ENCODE results near the gene SYMPK.
A peak's percentile ranks its signal among the peaks of the same experiment; 100 is the strongest.

SYMPK gene

DNA sequence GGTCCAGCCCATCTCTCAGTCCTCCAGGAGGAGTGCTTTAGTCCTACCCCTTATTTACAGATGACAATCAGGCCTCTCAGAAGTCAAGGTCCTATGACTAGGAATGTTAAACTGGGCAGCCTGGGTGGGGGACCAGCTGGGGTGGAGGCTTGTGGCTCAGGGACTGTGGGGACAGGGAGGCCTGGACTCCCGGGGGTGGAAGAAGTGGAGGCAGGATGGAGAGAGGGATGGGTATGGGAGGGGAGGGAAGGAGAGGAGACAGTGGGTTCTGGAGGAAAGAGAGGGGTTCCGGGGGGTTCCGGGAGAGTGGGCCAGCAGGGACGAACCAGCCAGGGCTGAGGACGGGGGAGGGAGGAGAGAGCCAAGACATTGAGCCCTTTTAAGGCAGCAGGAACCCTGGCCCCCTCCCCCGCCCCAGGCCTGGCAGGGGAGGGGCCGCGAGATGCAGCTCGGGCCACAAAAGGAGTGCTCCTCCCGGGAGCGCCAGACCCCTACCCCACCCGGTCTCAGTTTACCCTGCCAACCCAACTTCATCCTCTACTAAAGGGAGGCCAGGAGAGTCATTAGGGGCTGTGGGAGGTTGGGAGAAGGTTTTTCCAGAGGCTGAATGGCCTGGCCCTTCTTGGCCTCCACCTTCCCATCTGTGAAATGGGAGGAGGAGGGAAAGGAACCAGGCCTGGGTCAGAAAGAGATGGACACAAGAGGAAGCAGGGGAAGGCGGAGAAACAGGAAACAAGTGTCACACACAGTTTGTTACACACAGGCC lies 82.3 kb downstream of the SYMPK start:
- peak; percentile 48 to 54 for DNase-seq

DNA sequence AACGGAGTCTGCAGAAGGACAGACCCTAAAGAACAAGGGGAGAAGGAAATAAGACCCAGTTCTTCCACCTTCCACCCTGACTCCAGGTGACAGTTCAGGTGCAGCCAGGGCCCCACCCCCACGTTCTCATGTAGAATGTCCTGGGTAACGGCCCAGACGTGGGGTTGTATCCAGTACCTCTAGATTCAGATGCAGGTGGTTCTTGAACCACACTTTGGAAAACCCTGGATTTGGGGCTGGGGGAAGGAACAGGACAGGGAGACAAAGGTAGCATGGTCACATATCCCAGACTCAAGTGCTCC lies 82.8 kb downstream of the SYMPK start:
- DNase-seq: no peak

DNA sequence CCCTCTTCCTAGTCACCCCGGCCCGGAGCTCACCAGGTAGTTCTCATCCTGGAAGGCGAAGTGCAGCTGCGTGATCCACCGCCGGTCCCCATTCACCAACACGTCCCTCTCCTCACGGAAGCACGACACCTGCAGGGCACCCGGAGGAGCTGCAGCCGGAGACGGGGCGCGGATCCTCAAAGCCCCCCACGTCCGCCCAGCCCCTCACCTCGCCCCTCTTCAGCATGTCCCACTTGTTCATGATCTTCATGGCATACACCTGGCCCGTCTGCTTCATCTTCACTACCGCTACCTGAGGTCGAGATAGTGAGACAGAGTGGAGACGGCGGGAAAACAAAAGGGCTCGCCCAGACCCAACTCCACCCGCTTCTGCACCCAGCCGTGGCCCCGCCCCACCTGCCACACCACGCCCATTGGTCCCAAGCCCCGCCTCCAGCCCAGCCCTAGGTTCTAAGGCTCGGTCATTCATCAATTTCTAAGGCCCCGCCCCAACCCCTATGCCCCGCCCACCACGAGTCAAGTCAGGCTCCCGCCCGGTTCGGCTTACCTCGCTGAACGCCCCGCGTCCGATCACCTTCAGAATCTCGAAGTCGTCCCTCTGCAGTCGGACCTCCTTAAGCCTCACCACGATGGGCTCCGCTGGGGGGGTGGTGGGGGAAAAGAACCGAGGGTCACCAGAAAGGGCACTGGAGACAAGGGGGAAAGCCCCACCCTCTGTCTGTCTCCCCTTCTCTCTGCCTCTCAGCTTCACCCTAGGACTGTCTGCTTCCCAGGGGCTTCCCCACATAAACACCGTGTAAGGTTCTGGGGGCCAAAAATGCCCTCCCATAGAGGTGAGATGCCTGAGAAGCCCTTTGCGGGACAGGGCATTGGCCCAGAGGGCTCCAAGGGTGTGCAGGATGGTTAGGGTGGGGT lies 83.5 kb downstream of the SYMPK start:
- DNase-seq: peak; percentile 54

DNA sequence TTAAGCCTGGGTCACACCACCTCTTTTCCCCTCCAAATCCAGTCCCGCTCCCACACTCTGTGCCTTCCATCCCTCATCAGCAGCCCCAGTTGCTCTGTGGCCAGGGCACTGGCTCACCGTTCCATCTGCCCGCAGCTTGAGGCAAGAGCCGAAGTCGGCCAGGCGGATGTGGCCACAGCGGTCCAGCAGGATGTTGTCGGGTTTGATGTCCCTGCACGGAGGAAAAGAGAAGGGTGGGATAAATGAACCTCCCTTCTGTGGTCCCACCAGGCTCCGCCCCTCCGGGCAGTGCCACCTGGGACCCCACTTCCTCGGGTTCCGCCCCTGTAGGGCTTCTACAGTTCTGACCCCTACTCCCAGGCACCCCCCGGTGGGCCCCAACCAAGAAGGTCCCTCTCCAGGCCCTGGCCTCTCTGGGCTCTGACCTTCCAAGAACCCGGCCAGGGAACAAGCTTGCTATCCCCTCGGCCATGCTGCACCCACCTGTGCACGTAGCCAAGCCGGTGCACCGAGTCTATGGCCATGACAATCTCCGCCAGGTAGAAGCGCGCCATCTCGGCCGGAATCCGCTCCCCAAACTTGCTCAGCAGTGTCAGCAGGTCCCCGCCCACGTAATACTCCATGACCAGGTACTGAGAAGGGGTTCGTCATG lies 84.8 kb downstream of the SYMPK start:
- DNase-seq: no peak

DNA sequence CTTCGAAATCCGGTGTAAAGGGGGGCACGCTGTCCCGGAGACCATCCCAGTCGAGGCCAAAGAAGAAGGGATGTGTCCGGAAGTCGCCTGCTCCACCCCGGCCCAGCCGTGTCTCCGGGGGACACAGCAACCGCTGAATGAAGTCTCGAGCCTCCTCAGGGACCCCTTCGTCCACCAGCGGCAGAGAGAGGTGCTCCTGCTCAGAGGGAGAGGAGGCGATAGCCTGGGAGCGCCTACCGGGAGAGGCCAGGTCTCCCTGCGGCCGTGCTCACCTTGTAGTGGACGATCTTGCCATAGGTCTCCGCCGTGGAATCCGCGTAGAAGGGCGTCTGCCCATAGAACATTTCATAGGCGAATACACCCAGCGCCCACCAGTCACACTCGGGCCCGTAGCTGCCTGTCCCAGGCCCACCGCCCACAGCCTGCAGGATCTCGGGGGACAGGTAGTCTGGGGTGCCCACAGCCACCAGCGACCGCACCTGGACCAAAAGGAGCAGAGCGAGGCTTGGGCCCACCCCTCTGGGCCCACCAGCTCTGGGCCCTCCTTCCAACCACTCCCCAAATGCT lies 85.5 kb downstream of the SYMPK start:
- DNase-seq: no peak

DNA sequence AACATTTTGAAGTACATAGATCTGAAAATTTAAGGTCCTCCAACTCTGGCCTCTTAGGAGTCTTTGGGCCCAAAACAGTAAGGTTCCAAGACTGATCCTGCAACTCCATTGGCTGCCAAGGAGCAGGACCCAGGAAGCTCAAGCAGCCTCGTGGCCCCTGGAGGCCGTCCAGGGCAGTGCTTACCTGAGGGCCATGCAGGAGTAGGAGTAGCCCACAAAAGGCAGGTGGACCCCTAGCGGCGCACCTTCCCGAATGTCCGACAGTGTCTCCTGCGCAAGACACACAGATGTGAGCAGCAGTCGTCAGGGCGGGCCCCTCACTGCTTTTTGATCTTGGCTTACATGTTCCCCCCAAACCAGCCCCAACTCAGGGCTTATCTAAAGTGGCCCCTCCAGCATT lies 88.2 kb downstream of the SYMPK start:
- no peak for DNase-seq

DNA sequence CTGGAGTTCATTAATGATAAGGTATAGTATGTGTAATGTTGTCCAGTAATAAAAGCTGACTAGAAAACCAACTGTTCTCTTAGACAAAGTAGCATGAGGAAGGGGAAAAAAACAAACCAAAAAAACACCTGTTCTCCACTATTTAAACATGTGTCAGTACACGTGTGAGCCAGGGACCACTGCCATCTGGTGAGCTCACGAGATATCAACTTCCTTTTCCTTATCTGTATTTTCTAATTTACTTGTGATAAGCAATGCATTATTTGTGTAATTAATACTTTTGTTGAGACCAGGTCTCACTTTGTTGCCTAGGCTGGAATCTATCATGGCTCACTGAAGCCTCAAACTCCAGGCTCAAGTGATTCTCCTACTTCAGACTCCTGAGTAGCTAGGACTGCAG lies 89.6 kb downstream of the SYMPK start:
- no peak for DNase-seq

DNA sequence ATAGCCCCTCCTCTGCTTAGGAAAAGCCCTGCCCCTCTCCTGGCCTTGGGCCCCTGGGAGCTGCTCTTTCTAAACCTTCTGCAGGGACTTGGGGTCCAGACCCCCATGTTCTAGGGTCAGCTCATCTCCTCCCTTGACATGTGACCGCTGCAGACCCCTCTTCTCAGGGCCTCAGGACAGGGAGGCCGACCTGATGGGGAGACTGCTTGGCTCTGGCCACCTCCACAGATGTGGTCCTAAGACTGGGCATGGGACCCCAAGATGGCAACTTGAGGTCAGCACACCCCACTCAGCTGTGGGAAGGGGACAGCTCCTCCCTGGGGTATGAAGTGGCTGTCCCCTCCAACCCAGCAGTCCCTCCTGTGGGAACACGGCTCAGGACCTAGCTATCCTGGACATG lies 90.0 kb downstream of the SYMPK start:
- DNase-seq: no peak

DNA sequence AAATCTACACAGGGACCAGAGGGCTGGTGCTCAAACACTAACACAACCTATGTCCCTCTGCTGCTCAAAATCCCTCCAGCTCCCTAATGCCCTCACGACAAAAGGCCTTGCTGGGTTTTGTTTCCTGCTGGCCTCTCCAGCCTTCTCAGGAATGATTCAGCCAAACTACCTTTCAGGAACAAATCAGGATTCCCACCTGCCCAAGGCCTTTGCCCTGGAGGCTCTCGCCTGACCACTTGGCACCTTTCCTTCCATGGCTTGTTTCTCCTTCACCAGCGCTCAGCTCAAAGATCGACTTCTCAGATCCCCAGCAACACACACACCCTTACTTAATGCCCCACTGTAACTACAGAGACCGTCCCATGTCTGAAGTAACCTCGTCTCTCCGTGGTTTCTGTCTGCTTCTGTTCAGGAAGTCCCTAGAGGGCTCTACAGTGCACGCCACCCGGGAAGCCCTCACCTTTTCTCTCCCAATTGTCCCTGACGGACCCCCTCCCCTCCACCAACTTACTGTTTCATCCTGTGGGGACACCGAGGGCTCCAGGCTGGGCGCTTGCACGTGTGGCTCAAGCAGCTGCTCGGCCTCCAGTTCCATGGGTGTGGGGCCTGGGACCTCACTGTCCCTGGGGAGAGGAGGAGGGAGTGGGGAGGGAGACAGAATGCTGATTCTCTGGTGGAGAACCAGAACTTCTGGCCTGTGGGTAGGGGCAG lies 90.7 kb downstream of the SYMPK start:
- DNase-seq: no peak

DNA sequence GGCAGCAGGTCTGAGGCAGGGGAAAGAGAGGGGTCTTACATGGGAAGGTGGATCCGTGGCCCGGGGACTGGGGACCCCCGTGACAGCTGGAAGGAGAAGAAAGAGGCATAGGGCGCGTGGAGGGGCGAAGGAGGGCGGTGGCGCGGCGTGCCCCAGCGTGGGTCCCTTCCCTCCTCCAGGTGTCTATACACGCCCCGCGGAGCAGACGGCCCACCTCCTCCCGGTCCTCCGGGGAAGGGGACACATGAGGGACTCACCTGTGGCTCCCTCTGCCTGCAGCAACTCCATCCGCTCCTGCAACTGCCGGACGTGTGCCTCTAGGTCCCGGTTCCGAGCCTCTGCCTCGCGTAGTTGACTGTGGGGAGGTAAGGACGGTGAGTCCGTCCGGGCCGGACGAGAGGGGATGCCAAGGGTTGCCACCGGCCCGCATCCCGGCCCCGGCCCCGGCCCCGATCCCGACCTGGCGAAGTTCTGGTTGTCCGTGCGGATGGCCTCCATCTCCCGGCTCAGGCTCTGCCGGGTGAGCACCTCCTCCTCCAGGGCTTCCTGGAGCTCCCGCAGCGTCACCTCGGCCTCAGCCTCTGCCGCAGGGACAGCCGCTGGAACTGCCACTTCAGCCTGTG lies 91.5 kb downstream of the SYMPK start:
- no peak for DNase-seq

DNA sequence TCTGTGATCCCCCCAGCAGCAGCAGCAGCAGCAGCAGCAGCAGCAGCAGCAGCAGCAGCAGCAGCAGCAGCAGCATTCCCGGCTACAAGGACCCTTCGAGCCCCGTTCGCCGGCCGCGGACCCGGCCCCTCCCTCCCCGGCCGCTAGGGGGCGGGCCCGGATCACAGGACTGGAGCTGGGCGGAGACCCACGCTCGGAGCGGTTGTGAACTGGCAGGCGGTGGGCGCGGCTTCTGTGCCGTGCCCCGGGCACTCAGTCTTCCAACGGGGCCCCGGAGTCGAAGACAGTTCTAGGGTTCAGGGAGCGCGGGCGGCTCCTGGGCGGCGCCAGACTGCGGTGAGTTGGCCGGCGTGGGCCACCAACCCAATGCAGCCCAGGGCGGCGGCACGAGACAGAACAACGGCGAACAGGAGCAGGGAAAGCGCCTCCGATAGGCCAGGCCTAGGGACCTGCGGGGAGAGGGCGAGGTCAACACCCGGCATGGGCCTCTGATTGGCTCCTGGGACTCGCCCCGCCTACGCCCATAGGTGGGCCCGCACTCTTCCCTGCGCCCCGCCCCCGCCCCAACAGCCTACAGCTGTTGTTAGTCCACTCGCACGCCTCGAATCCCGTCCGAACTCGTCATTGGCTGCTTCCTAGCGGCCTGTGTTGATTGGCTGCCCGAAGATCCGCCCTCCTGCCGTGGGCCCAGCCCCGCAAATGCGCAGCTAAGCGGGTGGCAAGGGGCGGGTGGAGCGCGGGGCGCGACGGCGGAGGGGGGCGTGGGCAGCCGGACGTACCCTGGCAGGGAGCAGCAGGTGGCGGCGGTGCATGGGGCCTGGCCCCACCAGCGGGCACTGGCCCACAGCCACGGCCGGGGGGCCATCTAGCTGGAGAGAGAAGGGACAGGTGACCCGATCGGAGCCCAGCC lies 92.5 kb downstream of the SYMPK start:
- peak; percentile 79 to 85 for DNase-seq

DNA sequence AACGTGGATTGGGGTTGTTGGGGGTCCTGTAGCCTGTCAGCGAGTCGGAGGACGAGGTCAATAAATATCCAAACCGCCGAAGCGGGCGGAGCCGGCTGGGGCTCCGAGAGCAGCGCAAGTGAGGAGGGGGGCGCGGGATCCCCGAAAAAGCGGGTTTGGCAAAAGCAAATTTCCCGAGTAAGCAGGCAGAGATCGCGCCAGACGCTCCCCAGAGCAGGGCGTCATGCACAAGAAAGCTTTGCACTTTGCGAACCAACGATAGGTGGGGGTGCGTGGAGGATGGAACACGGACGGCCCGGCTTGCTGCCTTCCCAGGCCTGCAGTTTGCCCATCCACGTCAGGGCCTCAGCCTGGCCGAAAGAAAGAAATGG lies 93.1 kb downstream of the SYMPK start:
- peak; percentile 16 to 32 for DNase-seq

DNA sequence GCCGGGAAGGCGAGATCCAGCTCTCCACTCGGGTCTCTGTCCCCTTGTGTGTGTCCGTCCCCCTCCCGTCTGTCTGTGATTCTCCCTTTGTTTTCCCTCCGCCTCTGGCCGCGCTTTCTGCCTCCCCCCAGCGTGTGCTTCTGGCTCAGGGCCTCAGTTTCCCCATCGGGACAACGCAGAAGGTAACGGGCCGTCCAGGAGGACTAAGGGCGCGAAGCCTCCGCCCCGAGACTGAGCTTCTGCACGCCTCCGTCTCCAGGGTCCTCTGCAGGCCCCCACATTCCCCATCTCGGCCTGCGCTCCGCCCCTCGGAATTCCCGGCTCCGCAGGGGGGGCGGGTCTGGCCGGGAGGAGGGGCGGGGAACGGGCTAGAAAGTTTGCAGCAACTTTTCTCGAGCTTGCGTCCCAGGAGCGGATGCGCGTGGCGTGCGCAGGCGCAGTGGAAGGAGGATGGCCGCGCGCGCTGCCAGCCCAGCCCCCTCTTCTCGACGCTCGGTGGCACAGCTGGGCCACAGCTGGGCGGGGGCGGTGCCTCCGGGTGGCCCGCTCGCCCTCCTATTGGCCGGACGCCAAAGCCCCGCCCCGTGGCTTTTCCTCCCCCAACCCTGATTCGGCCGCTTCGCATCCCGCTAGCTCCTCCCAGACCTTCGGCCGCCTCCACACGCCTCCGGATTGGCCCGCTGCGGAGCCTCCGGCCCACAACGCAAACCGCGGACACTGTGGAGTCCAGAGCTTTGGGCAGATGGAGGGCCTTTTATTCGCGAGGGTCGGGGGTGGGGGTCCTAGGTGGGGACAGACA lies 93.8 kb downstream of the SYMPK start, which contains the start of gene SIX5:
TSS of gene SIX5 (minus strand) at position 269 of the 799 bp plus-strand sequence. CDS start 408 bp downstream, outside the sequence.
- peak; percentile 94 to 96 for DNase-seq

DNA sequence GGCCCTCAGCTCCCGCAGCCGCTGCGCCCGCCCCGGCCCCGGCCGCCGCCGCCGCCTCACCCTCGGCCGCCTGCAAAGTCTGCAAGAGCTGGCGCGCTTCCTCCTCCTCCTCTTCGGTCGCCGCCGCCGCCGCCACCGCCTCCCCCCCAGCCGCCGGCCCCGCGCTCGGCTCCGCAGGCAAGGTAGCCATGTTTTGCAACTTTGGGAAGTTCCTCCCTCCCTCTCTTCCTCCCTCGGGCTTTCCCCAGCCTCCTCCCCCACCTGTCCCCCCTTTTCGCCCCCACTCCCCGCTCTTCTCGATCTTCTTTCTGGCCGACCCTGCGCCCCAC lies 94.3 kb downstream of the SYMPK start:
- no peak for DNase-seq

DNA sequence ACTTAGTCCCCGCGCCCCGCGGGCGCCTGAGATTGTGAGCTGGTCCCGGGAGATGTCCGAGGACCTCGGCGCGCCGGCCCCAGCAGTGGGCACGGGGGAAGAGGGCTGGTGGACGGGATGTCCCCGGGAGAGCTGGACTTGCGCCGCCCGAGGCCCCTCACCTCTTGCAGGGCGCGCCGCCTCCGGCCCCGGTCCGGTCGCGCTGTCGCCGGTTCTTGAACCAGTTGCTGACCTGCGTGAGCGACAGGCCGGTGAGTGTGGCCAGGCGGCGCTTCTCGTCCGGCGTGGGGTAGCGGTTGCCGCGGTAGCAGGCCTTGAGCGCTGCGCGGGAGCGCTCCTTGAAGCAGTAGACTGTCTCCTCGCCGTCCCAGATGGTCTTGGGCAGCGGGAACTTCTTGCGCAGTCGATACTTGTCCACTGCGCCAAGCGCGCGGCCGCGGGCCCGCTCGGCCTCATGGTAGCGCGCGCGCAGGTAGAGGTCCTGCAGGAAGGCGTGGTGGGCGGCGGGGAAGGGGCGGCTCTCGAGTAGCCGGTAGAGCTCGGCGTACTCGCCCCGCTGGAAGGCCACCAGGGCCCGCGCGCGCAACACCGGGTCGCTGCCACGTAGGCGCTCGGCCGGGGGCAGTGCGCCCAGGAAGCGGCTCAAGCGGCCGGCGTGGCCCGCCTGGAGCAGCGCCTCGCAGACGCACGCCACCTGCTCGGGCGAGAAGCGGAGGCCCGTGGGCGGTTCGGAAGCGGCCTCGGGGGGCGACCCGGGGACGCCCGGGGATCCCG lies 94.9 kb downstream of the SYMPK start:
- DNase-seq: no peak

DNA sequence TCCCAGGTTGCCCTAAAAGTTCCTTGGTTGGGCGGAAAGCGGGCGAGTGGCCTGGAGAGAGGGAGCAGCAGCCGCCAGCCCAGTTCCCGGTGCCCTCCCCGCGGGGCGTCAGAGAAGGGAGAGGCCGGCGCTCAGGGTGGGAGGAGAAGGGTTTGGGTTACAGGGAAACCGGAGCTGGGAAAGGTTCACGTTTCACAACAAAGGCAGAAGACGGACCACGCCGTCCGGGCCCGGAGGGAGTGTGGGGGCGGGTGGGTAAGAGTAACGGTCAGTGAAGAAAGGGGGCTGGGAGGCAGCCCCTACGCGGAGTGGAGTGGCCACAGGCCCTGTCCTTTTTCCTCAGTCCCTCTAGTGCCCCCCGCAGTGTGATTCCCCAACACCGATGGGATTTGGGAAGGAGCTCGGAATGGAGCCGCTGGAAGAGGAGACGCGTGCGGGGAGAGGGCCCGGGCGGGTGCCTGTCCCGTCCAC lies 95.5 kb downstream of the SYMPK start:
- no peak for DNase-seq

DNA sequence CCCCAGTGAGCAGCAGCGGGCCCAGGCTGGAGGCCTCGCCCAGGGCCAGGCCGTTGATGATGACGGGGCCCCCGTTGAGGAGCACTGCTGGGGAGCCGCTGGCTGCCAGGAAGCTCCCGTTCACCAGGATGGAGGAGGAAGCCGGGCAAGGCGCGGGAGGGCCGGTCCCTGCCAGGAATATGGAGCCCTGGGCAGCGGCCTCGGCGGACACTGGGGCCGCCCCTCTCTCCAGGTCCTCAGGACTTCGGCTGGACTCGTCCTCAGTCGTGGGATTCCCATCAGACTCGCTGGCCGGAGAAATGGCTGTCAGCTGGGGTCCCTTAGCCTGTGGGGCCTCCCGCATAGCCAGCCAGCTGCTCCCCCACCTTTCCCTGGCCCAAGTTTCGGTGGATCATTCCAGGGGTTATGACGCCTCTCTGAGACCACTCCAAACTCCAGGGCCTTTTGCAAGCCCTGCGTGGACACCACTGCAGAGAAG lies 96.0 kb downstream of the SYMPK start:
- no peak for DNase-seq

DNA sequence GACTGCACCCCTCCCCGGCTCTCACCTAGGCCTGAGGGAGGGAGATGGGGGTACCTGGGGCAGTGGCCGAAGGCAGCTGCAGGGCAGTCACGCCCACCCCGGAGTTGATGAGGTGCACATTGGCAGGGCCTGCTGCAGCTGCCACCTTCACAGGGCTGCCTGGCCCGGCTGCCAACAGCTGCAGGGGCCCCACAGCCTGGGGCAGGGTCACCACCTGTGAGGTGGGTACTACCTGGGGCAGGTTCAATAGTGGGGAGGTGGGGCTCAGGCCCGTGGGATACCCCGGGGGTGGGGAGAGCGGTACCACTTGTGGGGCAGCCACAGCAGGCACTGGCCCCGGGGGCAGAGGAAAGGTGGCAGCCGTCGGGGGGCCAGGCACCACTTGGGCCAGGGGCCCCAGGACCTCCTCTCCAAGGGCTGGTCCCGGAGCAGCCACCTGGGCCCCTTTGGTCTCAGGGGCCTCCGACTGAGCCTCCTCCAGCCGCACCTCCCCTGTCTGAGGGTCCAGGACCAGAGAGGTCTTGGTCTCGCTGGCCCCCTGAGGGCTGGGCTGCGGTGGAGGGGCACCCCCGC lies 96.6 kb downstream of the SYMPK start:
- DNase-seq: no peak

All from inflammatory macrophage (primary cell).